Peyer's patch (tissue), 4 donors: ENCODE data around the gene CHMP4B. TPM values are rescaled to one million over a fixed set of nuclear protein-coding genes. Genes with fewer than 3 reads are reported as not detected.

Source experiments
- DNase-seq, 3 donors: peaks; one replicate each; pipeline ENCODE4 v3.0.0-alpha.2; 2017 to 2019
- H3K27ac ChIP-seq, 4 donors: fragments of 200-600 bp; sonication (generic); one replicate each; pipeline ENCODE4 v1.5.1; 2016 to 2019
- H3K27me3 ChIP-seq, 2 donors: fragments of 200-600 bp; sonication (generic); one replicate each; pipeline ENCODE4 v1.5.1; 2019
- H3K36me3 ChIP-seq, 3 donors: fragments of 200-600 bp; sonication (generic); one replicate each; pipeline ENCODE4 v1.5.1; 2016 to 2019
- H3K4me1 ChIP-seq, 4 donors: fragments of 200-600 bp; sonication (generic); one replicate each; pipeline ENCODE4 v1.5.1; 2016 to 2019
- H3K4me3 ChIP-seq, 4 donors: fragments of 200-600 bp; sonication (generic); 1 replicate in 3 of 4; 2 replicates in 1 of 4; pipeline ENCODE4 v1.5.1; 2016 to 2019; ENCODE audit warnings: mild to moderate bottlenecking in 1 of 4
- H3K9me3 ChIP-seq, 4 donors: fragments of 200-600 bp; sonication (generic); one replicate each; pipeline ENCODE4 v1.5.1; 2016 to 2019; ENCODE audit warnings: mild to moderate bottlenecking in 1 of 4
- POLR2A ChIP-seq, 2 donors: fragments of 450-650 bp; IDR thresholded peaks; one replicate each; pipeline ENCODE4 v1.5.1; 2017; ENCODE audit warnings: antibody characterized with exemption in 2 of 2, mild to moderate bottlenecking in 2 of 2, moderate library complexity in 2 of 2
- total RNA-seq, 4 donors: library from RNA; depleted of rRNA; stranded (reverse); fragments of >200 nt; gene quantifications; one replicate each; pipeline ENCODE4 v1.1.0, GENCODE V29; 2016
- TF ChIP-seq, protein P1 (sequence below), 6 experiments: fragments of 450-650 bp in 4 of 6; fragments of 200-600 bp in 2 of 6; sonication (generic) in 1 of 6; IDR thresholded peaks; one replicate each; pipeline ENCODE4 v1.5.1; 2017 to 2019; ENCODE audit warnings: antibody characterized with exemption in 6 of 6, mild to moderate bottlenecking in 3 of 6, moderate library complexity in 1 of 6

Gene CHMP4B
- total RNA-seq, 4 donors from 2014 or later = 80.0 to 137 (median 111) TPM

- no peak for DNase-seq
- Histone ChIP-seq H3K27me3 (no peaks in the 10 kb centered on the region), H3K4me3 (no peak overlapping the region), H3K27ac (no peak overlapping the region), H3K9me3 (no peaks in the 10 kb centered on the region), H3K4me1 (no peaks in the 10 kb centered on the region), H3K36me3 (peaks cover 0 to 20% (median 0%) of the 10 kb centered on the region in 3 donors)
- no peak for TF ChIP-seq POLR2A (IDR thresholded peaks at IDR 0.05)
- TF ChIP-seq, protein P1, sequence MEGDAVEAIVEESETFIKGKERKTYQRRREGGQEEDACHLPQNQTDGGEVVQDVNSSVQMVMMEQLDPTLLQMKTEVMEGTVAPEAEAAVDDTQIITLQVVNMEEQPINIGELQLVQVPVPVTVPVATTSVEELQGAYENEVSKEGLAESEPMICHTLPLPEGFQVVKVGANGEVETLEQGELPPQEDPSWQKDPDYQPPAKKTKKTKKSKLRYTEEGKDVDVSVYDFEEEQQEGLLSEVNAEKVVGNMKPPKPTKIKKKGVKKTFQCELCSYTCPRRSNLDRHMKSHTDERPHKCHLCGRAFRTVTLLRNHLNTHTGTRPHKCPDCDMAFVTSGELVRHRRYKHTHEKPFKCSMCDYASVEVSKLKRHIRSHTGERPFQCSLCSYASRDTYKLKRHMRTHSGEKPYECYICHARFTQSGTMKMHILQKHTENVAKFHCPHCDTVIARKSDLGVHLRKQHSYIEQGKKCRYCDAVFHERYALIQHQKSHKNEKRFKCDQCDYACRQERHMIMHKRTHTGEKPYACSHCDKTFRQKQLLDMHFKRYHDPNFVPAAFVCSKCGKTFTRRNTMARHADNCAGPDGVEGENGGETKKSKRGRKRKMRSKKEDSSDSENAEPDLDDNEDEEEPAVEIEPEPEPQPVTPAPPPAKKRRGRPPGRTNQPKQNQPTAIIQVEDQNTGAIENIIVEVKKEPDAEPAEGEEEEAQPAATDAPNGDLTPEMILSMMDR (IDR thresholded peaks at IDR 0.05) = no peak
Measured at GRCh38 chr20:33767777-33768138, 43.4 kb upstream of the CHMP4B start.

DNA sequence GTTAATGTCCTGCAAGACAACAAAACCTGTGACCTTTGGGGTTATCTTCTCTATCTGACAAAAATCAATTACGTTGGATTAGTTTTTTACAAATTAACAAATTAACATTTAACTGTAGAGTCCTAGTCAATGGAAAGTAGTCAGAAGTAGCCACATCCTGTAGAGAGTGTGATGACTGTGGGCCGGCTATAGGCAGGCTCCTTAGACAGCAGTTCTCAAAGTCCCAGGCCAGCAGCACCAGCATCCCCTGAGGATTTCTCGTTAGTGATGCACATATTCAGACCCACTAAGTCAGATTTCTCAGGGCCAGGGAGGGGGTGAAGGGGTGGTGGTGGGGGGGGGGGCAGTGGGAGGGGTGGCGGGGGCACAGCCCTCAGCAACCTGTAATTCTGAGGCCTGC lies 42.1 kb upstream of the CHMP4B start:
- Histone ChIP-seq H3K4me3 (no peak overlapping the region), H3K27me3 (no peaks in the 10 kb centered on the region), H3K9me3 (no peaks in the 10 kb centered on the region), H3K36me3 (peaks cover 0 to 20% (median 0%) of the 10 kb centered on the region in 3 donors), H3K27ac (no peak overlapping the region), H3K4me1 (no peaks in the 10 kb centered on the region)
- TF ChIP-seq, protein P1 (IDR thresholded peaks at IDR 0.05) = no peak
- TF ChIP-seq POLR2A (IDR thresholded peaks at IDR 0.05) = no peak
- DNase-seq = no peak

DNA sequence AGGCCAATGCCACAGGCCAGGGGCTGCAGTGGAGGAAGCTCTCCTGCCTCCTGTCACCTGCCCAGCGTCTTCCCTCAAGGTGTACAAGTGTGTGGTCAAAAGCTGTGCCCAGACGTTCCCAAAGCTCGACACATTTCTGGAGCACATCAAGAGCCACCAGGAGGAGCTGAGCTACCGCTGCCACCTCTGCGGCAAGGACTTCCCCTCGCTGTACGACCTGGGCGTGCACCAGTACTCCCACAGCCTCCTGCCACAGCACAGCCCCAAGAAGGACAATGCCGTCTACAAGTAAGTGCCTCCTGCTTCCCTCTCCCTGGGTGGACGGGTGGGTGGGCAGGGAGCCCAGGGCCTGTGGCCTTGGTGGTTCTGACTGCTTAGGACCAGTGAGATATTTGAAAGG lies 41.1 kb upstream of the CHMP4B start:
- no peak overlapping the region for H3K4me3 ChIP-seq
- H3K36me3 ChIP-seq = peaks cover 0 to 20% (median 0%) of the 10 kb centered on the region in 3 donors
- no peaks in the 10 kb centered on the region for H3K27me3 ChIP-seq
- TF ChIP-seq, protein P1 (IDR thresholded peaks at IDR 0.05) = peak in 3 of 6 experiments; percentile 31 to 46 (median 40)
- TF ChIP-seq POLR2A (IDR thresholded peaks at IDR 0.05) = no peak
- no peak overlapping the region for H3K27ac ChIP-seq
- peak in 2 of 3 donors; percentile 57 to 64 for DNase-seq
- H3K4me1 ChIP-seq = no peaks in the 10 kb centered on the region
- H3K9me3 ChIP-seq = no peaks in the 10 kb centered on the region

DNA sequence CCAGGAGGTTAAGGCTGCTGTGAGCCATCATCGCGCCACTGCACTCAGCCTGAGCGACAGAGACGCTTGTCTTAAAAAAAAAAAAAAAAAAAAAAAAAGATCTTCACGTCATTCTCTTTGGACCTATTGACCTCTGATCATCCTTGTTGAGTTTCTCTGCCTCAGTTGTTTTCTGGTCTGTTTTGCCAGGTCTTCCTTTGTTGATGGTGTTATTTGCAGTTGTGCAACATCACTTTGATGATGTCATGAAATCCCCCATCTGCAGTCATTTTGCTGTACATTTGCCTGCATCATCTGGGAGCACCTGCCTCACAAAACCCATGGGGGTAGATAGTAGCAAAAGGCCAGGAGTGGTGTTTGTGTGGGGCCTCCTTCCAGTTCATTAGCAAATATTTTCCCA lies 39.2 kb upstream of the CHMP4B start:
- H3K9me3 ChIP-seq = no peaks in the 10 kb centered on the region
- H3K27me3 ChIP-seq = no peaks in the 10 kb centered on the region
- H3K27ac ChIP-seq = no peak overlapping the region
- no peaks in the 10 kb centered on the region for H3K4me1 ChIP-seq
- TF ChIP-seq, protein P1 (IDR thresholded peaks at IDR 0.05) = no peak
- no peak for TF ChIP-seq POLR2A (IDR thresholded peaks at IDR 0.05)
- H3K4me3 ChIP-seq = no peak overlapping the region
- H3K36me3 ChIP-seq = peaks cover 0 to 15% (median 0%) of the 10 kb centered on the region in 3 donors
- no peak for DNase-seq

DNA sequence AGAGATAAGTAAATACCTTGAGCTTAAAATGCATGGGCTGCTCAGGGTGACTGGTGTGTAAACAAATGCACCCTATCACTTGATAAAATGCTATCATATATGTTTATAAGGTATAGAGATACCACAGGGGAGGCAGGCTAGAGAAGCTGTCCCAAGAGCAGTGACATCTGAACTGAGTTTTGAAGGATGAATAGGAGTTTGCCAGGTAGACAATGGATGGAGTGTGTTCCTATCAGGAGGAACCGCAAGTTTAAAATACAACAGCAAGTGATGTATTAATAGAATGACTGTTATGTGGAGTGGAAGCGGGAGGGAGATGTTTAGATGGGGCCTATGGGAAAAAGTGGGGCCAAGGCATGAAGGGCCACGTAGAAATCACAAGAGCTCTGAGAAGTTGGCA lies 38.7 kb upstream of the CHMP4B start:
- Histone ChIP-seq H3K27me3 (no peaks in the 10 kb centered on the region), H3K36me3 (peaks cover 0 to 12% (median 0%) of the 10 kb centered on the region in 3 donors), H3K4me3 (no peak overlapping the region), H3K9me3 (no peaks in the 10 kb centered on the region), H3K4me1 (no peaks in the 10 kb centered on the region), H3K27ac (no peak overlapping the region)
- no peak for DNase-seq
- no peak for TF ChIP-seq POLR2A (IDR thresholded peaks at IDR 0.05)
- TF ChIP-seq, protein P1 (IDR thresholded peaks at IDR 0.05) = no peak
